ENCODE measurements around the gene FES. TPM values are rescaled to one million over a fixed set of nuclear protein-coding genes. Genes with fewer than 3 reads are reported as not detected.
A peak's percentile ranks its signal among the peaks of the same experiment; 100 is the strongest.

The FES gene
- polyA plus RNA-seq, 1 donor from 2014 or later = not detected

DNA sequence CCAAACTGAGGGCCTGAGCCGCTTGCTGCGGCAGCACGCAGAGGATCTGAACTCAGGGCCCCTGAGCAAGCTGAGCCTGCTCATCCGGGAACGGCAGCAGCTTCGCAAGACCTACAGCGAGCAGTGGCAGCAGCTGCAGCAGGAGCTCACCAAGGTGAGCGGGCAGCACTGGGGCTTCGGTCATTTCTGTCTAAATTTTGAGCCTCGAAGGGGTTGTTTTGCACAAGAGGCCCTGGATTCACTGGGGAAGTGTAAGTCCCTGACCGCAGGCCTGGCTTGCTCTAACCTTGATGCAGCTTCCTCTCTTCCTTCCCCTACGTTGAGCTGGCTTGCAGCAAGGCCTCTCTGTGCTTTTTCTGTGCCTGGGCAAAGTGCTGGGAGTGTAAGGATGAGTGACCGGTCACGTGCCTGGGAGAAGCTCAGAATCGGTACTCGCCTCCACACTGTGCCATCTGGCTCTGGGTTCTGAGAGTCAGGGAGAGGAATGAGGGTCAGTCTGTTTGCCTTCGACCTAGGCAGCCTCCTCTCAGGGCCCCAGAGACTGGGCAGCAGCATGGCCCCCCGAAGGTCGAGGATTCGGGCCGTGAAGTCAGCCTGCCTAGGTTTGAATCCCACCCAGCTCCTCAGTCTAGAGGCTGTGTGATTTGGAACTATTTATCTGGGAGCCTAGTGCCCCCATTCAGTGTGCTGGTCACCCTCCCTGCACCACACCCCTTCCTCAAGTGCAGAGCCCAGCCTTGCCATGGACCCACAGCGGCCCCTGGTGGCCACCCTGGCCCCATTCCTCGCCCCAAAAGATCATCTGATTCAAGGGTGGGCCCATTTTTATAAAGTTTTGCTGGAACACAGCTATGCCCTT lies 1.4 kb downstream of the FES start:
- no peak overlapping the region for H3K27ac ChIP-seq (ENCODE audit: low read length)
- no peaks in the 10 kb centered on the region for H3K9me2 ChIP-seq (ENCODE audit: insufficient read depth, low read length)
- H3K79me2 ChIP-seq (replicated peaks; ENCODE audit: insufficient read depth, low read length) = no peaks in the 10 kb centered on the region
- H3K9ac ChIP-seq (ENCODE audit: low read length) = no peak overlapping the region
- H2AFZ ChIP-seq (ENCODE audit: low read depth, low read length) = no peak overlapping the region
- no peak overlapping the region for H3K4me3 ChIP-seq (ENCODE audit: low read length)
- H3K4me2 ChIP-seq (ENCODE audit: low read length) = no peak overlapping the region
- no peaks in the 10 kb centered on the region for H3K9me3 ChIP-seq (ENCODE audit: low read length)
- TF ChIP-seq, protein P1, sequence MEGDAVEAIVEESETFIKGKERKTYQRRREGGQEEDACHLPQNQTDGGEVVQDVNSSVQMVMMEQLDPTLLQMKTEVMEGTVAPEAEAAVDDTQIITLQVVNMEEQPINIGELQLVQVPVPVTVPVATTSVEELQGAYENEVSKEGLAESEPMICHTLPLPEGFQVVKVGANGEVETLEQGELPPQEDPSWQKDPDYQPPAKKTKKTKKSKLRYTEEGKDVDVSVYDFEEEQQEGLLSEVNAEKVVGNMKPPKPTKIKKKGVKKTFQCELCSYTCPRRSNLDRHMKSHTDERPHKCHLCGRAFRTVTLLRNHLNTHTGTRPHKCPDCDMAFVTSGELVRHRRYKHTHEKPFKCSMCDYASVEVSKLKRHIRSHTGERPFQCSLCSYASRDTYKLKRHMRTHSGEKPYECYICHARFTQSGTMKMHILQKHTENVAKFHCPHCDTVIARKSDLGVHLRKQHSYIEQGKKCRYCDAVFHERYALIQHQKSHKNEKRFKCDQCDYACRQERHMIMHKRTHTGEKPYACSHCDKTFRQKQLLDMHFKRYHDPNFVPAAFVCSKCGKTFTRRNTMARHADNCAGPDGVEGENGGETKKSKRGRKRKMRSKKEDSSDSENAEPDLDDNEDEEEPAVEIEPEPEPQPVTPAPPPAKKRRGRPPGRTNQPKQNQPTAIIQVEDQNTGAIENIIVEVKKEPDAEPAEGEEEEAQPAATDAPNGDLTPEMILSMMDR (IDR thresholded peaks at IDR 0.05; ENCODE audit: poor library complexity, severe bottlenecking) = peak; percentile 93
- TF ChIP-seq SMC3 (conservative IDR thresholded peaks at IDR 0.05; ENCODE audit: poor library complexity) (peak; percentile 91), EZH2 (IDR thresholded peaks at IDR 0.05; ENCODE audit: borderline replicate concordance, insufficient read depth, low read length, poor library complexity, severe bottlenecking) (no peak), POLR2AphosphoS5 (IDR thresholded peaks at IDR 0.05) (no peak), MXI1 (conservative IDR thresholded peaks at IDR 0.05; ENCODE audit: poor library complexity, severe bottlenecking) (no peak), EP300 (conservative IDR thresholded peaks at IDR 0.05; ENCODE audit: poor library complexity, severe bottlenecking) (no peak), RAD21 (conservative IDR thresholded peaks at IDR 0.05) (peak; percentile 91), TAF1 (IDR thresholded peaks at IDR 0.05; ENCODE audit: low read depth) (no peak)
- TF ChIP-seq, protein P2, sequence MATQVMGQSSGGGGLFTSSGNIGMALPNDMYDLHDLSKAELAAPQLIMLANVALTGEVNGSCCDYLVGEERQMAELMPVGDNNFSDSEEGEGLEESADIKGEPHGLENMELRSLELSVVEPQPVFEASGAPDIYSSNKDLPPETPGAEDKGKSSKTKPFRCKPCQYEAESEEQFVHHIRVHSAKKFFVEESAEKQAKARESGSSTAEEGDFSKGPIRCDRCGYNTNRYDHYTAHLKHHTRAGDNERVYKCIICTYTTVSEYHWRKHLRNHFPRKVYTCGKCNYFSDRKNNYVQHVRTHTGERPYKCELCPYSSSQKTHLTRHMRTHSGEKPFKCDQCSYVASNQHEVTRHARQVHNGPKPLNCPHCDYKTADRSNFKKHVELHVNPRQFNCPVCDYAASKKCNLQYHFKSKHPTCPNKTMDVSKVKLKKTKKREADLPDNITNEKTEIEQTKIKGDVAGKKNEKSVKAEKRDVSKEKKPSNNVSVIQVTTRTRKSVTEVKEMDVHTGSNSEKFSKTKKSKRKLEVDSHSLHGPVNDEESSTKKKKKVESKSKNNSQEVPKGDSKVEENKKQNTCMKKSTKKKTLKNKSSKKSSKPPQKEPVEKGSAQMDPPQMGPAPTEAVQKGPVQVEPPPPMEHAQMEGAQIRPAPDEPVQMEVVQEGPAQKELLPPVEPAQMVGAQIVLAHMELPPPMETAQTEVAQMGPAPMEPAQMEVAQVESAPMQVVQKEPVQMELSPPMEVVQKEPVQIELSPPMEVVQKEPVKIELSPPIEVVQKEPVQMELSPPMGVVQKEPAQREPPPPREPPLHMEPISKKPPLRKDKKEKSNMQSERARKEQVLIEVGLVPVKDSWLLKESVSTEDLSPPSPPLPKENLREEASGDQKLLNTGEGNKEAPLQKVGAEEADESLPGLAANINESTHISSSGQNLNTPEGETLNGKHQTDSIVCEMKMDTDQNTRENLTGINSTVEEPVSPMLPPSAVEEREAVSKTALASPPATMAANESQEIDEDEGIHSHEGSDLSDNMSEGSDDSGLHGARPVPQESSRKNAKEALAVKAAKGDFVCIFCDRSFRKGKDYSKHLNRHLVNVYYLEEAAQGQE (IDR thresholded peaks at IDR 0.05; ENCODE audit: borderline replicate concordance) = no peak
- no peaks in the 10 kb centered on the region for H4K20me1 ChIP-seq (ENCODE audit: insufficient read depth)
- no peaks in the 10 kb centered on the region for H3K36me3 ChIP-seq (ENCODE audit: insufficient read depth, low read length)
- no peaks in the 10 kb centered on the region for H3F3A ChIP-seq (ENCODE audit: insufficient read depth, low read length, poor library complexity, severe bottlenecking)
- H3K27me3 ChIP-seq (ENCODE audit: insufficient read depth, low read depth, low read length) = no peaks in the 10 kb centered on the region

DNA sequence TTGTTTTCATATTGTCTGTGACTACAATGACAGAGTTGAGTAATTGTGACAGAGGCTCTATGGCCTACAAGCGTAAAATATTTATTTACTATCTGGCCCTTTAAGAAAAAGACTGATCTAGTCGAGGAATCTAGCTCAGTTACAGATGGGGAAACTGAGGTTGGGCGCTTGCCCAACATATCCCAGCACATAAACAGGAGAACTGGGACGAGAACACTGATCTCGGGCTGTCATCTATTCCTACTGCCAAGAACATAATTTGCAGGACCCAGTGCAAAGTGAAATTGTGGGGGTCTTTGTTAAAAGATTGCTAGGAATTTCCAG lies 1.9 kb downstream of the FES start:
- Histone ChIP-seq H3K4me2 (ENCODE audit: low read length) (no peak overlapping the region), H3K9ac (ENCODE audit: low read length) (no peak overlapping the region), H3F3A (ENCODE audit: insufficient read depth, low read length, poor library complexity, severe bottlenecking) (no peaks in the 10 kb centered on the region), H4K20me1 (ENCODE audit: insufficient read depth) (no peaks in the 10 kb centered on the region), H2AFZ (ENCODE audit: low read depth, low read length) (no peak overlapping the region), H3K4me3 (ENCODE audit: low read length) (no peak overlapping the region), H3K9me3 (ENCODE audit: low read length) (no peaks in the 10 kb centered on the region), H3K79me2 (replicated peaks; ENCODE audit: insufficient read depth, low read length) (no peaks in the 10 kb centered on the region), H3K36me3 (ENCODE audit: insufficient read depth, low read length) (no peaks in the 10 kb centered on the region), H3K27me3 (ENCODE audit: insufficient read depth, low read depth, low read length) (no peaks in the 10 kb centered on the region), H3K9me2 (ENCODE audit: insufficient read depth, low read length) (no peaks in the 10 kb centered on the region), H3K27ac (ENCODE audit: low read length) (no peak overlapping the region)
- TF ChIP-seq, protein P2 (IDR thresholded peaks at IDR 0.05; ENCODE audit: borderline replicate concordance) = no peak
- no peak for TF ChIP-seq POLR2AphosphoS5 (IDR thresholded peaks at IDR 0.05)
- TF ChIP-seq EZH2 (IDR thresholded peaks at IDR 0.05; ENCODE audit: borderline replicate concordance, insufficient read depth, low read length, poor library complexity, severe bottlenecking) = no peak
- no peak for TF ChIP-seq MXI1 (conservative IDR thresholded peaks at IDR 0.05; ENCODE audit: poor library complexity, severe bottlenecking)
- TF ChIP-seq EP300 (conservative IDR thresholded peaks at IDR 0.05; ENCODE audit: poor library complexity, severe bottlenecking) = no peak
- TF ChIP-seq TAF1 (IDR thresholded peaks at IDR 0.05; ENCODE audit: low read depth) = no peak
- TF ChIP-seq, protein P1 (IDR thresholded peaks at IDR 0.05; ENCODE audit: poor library complexity, severe bottlenecking) = no peak
- no peak for TF ChIP-seq SMC3 (conservative IDR thresholded peaks at IDR 0.05; ENCODE audit: poor library complexity)
- no peak for TF ChIP-seq RAD21 (conservative IDR thresholded peaks at IDR 0.05)
